Central memory CD8-positive, alpha-beta T cell (primary cell): ENCODE data around the gene ARHGEF5.

Source experiments
- ATAC-seq: fragments of 150-1000 bp; cut with Tn5 transposase; replicated peaks from 2 replicates; pipeline ENCODE4 v1.10.0; 2022; ENCODE audit warnings: mild to moderate bottlenecking, moderate FRiP score, moderate number of reproducible peaks; ENCODE audit not compliant: poor library complexity, severe bottlenecking; ENCODE audit errors: extremely low read depth
- DNase-seq, 2 donors: peaks; one replicate each; pipeline ENCODE4 v3.0.0; 2021; ENCODE audit warnings: low spot score in 2 of 2
- H3K27ac Mint-ChIP-seq: one replicate; pipeline ENCODE4 v1.8.0; 2022; ENCODE audit warnings: low read depth, mild to moderate bottlenecking, moderate library complexity, mixed read lengths
- H3K27me3 Mint-ChIP-seq: one replicate; pipeline ENCODE4 v1.8.0; 2022; ENCODE audit warnings: mixed read lengths
- H3K36me3 Mint-ChIP-seq: one replicate; pipeline ENCODE4 v1.8.0; 2022; ENCODE audit warnings: mild to moderate bottlenecking, moderate library complexity, mixed read lengths; ENCODE audit not compliant: insufficient read depth
- H3K4me1 Mint-ChIP-seq: one replicate; pipeline ENCODE4 v1.8.0; 2022; ENCODE audit warnings: mixed read lengths
- H3K4me3 Mint-ChIP-seq: one replicate; pipeline ENCODE4 v1.8.0; 2022; ENCODE audit warnings: mild to moderate bottlenecking, moderate library complexity, mixed read lengths
- H3K9me3 Mint-ChIP-seq: one replicate; pipeline ENCODE4 v1.8.0; 2022; ENCODE audit warnings: mixed read lengths

Gene ARHGEF5

DNA sequence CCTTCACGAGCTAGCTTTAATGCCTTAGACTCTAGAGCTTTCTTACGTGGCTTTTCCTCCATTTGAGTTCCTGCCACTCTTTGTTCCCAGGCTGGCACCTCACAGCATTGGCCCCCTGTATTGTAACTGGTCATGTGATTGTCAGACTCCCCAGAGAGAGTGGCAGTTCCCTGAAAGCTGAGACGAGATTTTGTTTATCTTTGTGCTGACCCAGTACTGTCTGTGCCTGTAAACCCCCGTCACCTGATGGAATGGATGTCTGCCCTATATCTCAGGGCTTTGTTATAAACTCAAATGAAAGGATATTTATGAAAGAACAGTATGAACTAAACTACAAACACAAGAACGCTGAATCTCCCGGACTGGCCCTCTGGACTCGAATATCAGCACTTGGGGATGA lies 35.3 kb downstream of the ARHGEF5 start:
- H3K9me3 Mint-ChIP-seq = no peaks in the 10 kb centered on the region
- no peaks in the 10 kb centered on the region for H3K27me3 Mint-ChIP-seq
- no peak for ATAC-seq
- H3K36me3 Mint-ChIP-seq = no peaks in the 10 kb centered on the region
- H3K4me3 Mint-ChIP-seq = no peak overlapping the region
- peaks cover 5% of the 10 kb centered on the region for H3K4me1 Mint-ChIP-seq
- H3K27ac Mint-ChIP-seq = peak overlapping the region; percentile 47
- no peak for DNase-seq

DNA sequence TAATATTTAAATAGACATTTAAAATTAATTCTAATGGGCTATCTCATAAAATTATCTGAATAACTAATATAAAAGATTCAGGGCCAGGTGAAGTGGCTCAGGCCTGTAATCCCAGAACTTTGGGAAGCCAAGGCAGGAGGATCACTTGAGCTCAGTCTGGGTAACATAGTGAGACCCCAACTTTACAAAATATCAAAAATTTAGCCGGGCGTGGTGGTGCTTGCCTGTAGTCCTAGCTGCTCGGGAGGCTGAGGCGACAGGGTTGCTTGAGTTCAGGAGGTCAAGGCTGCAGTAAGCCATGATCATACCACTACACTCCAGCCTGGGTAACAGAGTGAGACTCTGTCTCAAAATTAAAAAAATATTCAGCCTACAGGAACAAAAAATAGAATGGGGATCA lies 35.8 kb downstream of the ARHGEF5 start:
- no peak overlapping the region for H3K27ac Mint-ChIP-seq

DNA sequence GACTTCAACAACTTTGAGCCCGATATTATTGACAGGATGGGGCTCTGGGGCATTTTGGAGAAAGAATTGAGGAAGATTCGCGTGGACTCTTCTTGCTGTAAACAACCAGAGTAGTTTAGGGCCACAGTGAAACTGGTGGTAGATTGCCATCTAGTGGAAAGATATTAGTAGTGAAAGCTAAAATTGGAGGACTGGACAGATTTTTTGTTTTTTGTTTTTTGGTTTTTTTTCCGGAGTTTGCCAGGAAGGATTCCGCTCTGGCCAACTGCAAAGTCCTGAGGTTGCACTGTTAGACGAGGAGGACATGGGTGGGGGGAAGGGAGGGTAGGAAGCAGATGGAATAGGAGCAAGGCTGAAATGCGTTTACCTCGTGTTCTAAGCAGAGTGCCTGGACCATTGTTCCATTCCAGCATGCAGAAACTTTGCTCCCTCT lies 36.6 kb downstream of the ARHGEF5 start:
- H3K9me3 Mint-ChIP-seq = no peaks in the 10 kb centered on the region
- H3K36me3 Mint-ChIP-seq = no peaks in the 10 kb centered on the region
- no peak overlapping the region for H3K4me3 Mint-ChIP-seq
- H3K27ac Mint-ChIP-seq = no peak overlapping the region
- no peaks in the 10 kb centered on the region for H3K27me3 Mint-ChIP-seq
- H3K4me1 Mint-ChIP-seq = peaks cover 5% of the 10 kb centered on the region
- peak; percentile 64 for ATAC-seq
- DNase-seq = no peak

More for the DNA sequence above, 35.8 kb downstream of the ARHGEF5 start:
- ATAC-seq = no peak
- no peaks in the 10 kb centered on the region for H3K27me3 Mint-ChIP-seq
- peaks cover 5% of the 10 kb centered on the region for H3K4me1 Mint-ChIP-seq
- H3K36me3 Mint-ChIP-seq = no peaks in the 10 kb centered on the region
- DNase-seq = no peak
- H3K9me3 Mint-ChIP-seq = no peaks in the 10 kb centered on the region
- H3K4me3 Mint-ChIP-seq = no peak overlapping the region

DNA sequence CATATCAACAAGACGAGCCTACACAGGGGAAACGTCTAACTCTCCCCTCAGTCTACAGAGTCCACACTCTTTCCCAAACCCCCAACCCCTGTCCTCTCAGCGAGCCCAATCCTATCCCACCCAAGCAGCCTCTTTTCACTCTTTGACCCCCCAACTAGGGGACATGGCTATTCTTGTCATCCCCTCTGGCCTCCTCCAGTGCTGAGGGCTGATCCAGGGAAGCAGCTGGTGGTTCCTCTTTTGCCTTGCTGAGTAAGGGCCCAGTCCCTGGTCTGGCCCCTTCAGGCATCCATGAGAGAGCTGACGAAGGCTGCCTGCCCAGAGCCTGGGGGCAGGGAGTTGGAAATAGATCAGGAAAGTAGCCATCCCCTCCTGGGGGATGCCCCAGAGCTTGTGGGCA lies 41.9 kb downstream of the ARHGEF5 start:
- H3K27me3 Mint-ChIP-seq = peaks cover 32% of the 10 kb centered on the region
- no peaks in the 10 kb centered on the region for H3K36me3 Mint-ChIP-seq

DNA sequence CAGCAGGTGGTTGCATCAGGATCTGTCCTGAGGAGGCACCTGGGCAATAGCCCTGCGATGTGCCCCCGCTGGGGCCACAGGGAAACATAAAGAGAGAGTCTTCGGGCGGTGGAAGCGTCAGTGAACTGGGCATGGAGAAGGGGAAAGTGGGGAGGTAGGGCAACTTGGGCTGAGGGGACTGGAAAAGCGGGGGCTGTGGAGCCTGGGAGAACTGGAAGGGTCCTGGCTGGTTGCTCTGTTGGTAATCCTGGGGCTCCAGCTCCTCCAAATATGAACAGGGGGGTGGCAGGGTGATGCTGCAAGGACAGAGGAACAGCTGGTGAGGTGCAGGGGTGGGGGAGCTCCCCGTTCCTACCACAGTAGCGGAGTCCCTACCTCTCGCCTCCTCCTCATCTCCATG lies 43.1 kb downstream of the ARHGEF5 start:
- Mint-ChIP-seq H3K27me3 (peaks cover 44% of the 10 kb centered on the region), H3K4me3 (no peak overlapping the region), H3K27ac (no peak overlapping the region), H3K9me3 (no peaks in the 10 kb centered on the region), H3K4me1 (no peaks in the 10 kb centered on the region), H3K36me3 (peaks cover 2% of the 10 kb centered on the region)
- ATAC-seq (no peak), DNase-seq (no peak)

More for the DNA sequence above, 41.9 kb downstream of the ARHGEF5 start:
- Mint-ChIP-seq H3K4me1 (peaks cover under 1% of the 10 kb centered on the region), H3K27ac (no peak overlapping the region), H3K9me3 (no peaks in the 10 kb centered on the region), H3K4me3 (no peak overlapping the region)
- no peak for ATAC-seq
- DNase-seq = no peak

DNA sequence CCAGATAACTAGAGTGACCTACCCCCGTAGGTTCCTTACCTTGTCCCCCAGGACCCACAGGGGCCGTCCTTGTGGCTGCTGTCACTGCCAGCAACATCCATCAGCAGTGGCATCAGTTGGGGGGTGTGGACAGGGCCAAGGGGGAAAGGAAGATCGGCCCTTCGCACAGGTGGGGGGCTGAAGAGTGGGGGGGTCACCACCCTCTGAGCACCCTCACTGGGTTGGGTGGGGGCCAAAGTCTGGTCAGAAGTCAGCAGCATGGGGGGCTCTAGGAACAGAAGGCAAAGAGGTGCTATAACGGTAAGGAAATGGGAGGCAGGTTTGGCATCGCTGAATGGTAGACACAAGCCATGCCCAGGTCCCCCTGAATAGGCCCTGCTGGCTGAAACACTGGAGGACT lies 43.7 kb downstream of the ARHGEF5 start:
- H3K27me3 Mint-ChIP-seq = peaks cover 44% of the 10 kb centered on the region
- peaks cover 2% of the 10 kb centered on the region for H3K36me3 Mint-ChIP-seq
- no peaks in the 10 kb centered on the region for H3K9me3 Mint-ChIP-seq
- ATAC-seq (no peak), DNase-seq (no peak)
- H3K4me1 Mint-ChIP-seq = no peaks in the 10 kb centered on the region
- H3K4me3 Mint-ChIP-seq = no peak overlapping the region
- H3K27ac Mint-ChIP-seq = no peak overlapping the region

DNA sequence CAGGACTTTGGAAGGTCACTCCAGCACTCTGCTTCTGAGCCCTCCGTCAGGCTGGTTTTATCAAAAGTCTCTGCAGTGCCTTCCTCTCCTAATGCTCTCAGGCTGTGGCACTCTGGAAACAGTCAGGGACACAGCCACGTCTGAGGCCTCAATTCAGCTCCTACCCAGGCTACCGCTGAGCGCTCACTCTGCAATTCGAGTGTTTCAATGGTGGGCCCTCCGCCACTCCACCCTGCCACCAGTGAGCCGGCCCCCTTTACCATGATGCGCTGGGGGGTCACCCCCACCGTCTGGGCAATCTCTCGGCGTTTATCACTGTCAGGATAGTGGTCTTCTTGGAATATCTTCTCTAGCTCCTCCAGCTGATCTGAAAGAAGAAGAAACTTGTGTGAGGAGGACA lies 44.7 kb downstream of the ARHGEF5 start:
- no peak for DNase-seq
- Mint-ChIP-seq H3K9me3 (no peaks in the 10 kb centered on the region), H3K36me3 (peaks cover 2% of the 10 kb centered on the region), H3K27me3 (peaks cover 44% of the 10 kb centered on the region), H3K27ac (no peak overlapping the region), H3K4me1 (no peaks in the 10 kb centered on the region), H3K4me3 (no peak overlapping the region)
- no peak for ATAC-seq

DNA sequence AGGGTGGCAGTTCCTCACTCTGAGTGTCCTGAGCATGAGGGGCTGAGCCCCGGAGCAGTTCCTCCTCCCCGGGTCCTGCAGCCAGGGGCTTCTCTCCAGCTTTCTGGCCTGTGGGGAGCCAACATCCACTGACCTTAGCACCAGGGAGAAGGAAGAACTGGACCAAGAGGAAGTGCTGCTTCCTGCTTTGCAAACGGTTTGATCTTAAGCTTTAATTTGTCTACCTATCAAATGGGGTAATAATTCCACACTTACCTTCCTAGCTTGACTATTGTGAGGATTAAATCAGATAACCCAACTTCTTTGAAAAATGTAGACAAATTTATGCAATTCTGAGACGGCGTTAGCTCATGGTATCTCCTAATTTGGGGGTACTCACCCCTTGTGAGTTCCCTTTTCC lies 46.3 kb downstream of the ARHGEF5 start:
- Mint-ChIP-seq H3K27me3 (peaks cover 44% of the 10 kb centered on the region), H3K4me1 (no peaks in the 10 kb centered on the region), H3K27ac (no peak overlapping the region), H3K9me3 (no peaks in the 10 kb centered on the region), H3K4me3 (no peak overlapping the region), H3K36me3 (peaks cover 2% of the 10 kb centered on the region)
- DNase-seq (no peak), ATAC-seq (no peak)

DNA sequence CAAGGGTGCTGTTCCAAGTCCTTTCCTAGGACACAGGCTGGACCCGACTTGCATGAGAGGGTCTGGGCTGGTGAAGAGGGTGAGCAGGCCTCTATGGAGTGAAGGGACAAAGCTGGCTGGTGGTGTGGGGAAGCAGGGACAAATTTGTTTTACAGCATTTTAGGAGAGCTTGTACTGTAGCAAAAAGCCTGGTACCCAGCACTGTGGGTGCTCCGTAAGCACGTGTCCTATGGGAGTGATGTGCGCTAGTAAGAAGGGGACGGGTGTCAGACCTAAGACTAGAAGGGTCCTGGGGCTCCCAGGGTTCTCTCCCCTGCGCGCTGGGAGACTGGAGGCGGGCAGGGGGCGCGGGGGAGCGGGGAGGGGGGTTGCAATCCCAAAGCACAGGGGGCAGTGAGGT lies 47.9 kb downstream of the ARHGEF5 start:
- no peaks in the 10 kb centered on the region for H3K4me1 Mint-ChIP-seq
- peaks cover 2% of the 10 kb centered on the region for H3K36me3 Mint-ChIP-seq
- no peak overlapping the region for H3K27ac Mint-ChIP-seq
- DNase-seq (no peak), ATAC-seq (no peak)
- peaks cover 54% of the 10 kb centered on the region for H3K27me3 Mint-ChIP-seq
- no peaks in the 10 kb centered on the region for H3K9me3 Mint-ChIP-seq
- H3K4me3 Mint-ChIP-seq = no peak overlapping the region

DNA sequence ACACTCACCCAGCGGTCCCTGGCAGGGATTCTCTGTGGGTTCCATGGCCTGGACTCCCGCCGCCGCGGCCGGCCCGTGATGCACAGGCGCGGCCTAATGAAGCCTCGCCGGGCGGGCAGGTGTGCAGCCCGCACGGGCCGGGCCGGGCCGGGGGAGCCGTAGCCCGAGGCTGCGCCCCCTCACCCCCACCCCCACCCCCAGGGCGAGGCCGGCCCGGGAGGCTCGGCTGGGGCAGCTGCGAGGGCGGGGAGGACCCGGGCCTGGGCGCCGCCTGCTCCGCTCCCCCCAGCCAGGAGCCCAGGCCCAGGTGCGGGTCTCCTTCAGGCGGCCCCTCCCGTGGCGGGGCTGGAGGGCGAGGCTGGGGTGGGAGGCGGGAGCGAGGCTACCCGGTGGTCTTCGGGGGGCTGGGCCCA lies 48.5 kb downstream of the ARHGEF5 start, which contains the start of gene NOBOX:
NOBOX (minus strand) TSS at position 45 of the 413 bp plus-strand sequence.
- Mint-ChIP-seq H3K27me3 (peaks cover 57% of the 10 kb centered on the region), H3K36me3 (peaks cover 2% of the 10 kb centered on the region), H3K4me1 (no peaks in the 10 kb centered on the region), H3K27ac (no peak within 1 kb of the TSS), H3K9me3 (no peaks in the 10 kb centered on the region), H3K4me3 (no peak within 1 kb of the TSS)
- ATAC-seq (no peak), DNase-seq (no peak)

DNA sequence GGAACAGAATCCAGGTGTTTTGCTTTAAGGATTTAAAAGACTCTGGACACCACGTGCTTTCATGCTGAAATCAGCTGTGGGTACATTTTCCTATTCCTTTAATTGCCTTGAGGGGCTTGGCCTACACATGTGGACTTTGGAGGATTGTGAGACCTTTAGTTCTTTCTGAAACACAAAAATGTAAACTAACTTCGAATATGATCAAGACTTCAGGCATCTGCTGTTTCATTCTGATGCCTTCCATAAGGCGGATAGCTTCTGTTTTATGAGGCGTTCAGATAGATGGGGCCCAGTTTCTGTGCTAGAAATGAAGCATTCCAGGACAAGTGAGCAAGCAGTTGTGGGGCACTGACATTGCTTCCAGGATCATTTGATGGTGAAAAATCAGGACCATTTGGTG lies 49.7 kb downstream of the ARHGEF5 start:
- no peaks in the 10 kb centered on the region for H3K9me3 Mint-ChIP-seq
- peaks cover 60% of the 10 kb centered on the region for H3K27me3 Mint-ChIP-seq
- DNase-seq = no peak
- no peak overlapping the region for H3K4me3 Mint-ChIP-seq
- no peak for ATAC-seq
- H3K36me3 Mint-ChIP-seq = peaks cover 2% of the 10 kb centered on the region
- H3K4me1 Mint-ChIP-seq = no peaks in the 10 kb centered on the region
- H3K27ac Mint-ChIP-seq = no peak overlapping the region

DNA sequence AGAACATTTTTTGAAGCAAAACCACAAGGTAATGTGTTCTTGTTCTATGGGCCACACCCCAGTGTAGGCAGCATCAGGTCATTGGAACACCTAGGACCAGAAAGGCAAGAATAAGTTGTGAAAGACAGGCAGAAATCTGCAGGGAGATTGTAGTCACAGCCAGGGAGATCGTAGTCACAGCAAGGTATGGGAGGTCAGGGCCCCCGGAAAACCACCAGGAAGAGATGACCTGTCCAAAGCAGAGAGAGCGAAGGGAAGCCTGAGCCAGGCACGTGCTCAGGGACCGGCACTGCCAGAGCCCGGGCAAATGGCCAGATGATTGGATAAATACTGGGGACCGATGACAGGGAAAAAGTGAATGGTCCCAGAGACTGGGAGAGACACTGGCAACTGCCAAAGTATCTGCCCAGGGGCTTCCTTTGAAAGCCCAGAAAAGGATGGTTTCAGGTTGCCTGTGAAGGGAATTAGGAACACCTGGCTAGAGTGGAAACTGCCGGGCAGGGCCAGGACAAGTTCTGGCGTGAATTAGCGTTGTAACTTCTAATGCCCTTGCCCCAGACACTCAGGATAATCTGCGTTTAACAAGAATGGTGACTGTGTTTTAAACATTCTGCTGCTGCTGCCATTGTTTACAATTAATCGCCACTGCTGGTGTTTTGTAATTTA lies 52.2 kb downstream of the ARHGEF5 start:
- DNase-seq (no peak), ATAC-seq (no peak)
- peaks cover 2% of the 10 kb centered on the region for H3K36me3 Mint-ChIP-seq
- H3K27me3 Mint-ChIP-seq = peaks cover 51% of the 10 kb centered on the region
- no peak overlapping the region for H3K4me3 Mint-ChIP-seq
- no peaks in the 10 kb centered on the region for H3K9me3 Mint-ChIP-seq
- H3K27ac Mint-ChIP-seq = no peak overlapping the region
- no peaks in the 10 kb centered on the region for H3K4me1 Mint-ChIP-seq

DNA sequence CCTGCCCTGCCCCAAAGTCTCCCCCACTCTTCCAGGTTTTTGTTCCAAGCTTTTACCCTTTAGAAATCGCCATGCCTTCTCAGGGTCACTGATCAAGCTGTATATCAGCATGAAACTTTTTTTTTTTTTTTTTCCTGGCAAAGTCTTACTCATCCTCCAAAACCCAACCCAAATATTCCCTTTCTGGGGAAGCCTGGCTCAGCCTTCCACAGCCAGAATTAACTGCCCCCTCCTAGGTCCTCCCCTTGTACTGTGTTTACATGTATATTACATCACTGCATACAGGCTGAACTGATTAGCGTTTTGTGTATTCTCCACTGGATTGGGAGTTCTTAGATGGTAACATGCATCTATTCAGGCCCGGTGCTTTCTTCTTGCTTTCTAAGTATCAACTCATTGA lies 52.9 kb downstream of the ARHGEF5 start:
- Mint-ChIP-seq H3K36me3 (no peaks in the 10 kb centered on the region), H3K27me3 (peaks cover 44% of the 10 kb centered on the region), H3K9me3 (no peaks in the 10 kb centered on the region), H3K27ac (no peak overlapping the region), H3K4me3 (no peak overlapping the region), H3K4me1 (no peaks in the 10 kb centered on the region)
- DNase-seq (no peak), ATAC-seq (no peak)
